Measurements from ENCODE around the gene PEF1. TPM values are rescaled to one million over a fixed set of nuclear protein-coding genes. Genes with fewer than 3 reads are reported as not detected.

PEF1 gene
- total and polyA plus RNA-seq, 2 experiments from 2014 or later = 71.3 to 97.5 TPM

GRCh38 chr1:31687601-31688000 is 42.9 kb upstream of the PEF1 start:
- DNase-seq = no peak
- Histone ChIP-seq H4K20me1 (ENCODE audit: insufficient read depth) (no peaks in the 10 kb centered on the region), H3K79me2 (ENCODE audit: insufficient read depth) (no peaks in the 10 kb centered on the region), H3K27me3 (replicated peaks; ENCODE audit: insufficient read depth) (no peaks in the 10 kb centered on the region), H3K27ac (no peak overlapping the region), H3K9me2 (ENCODE audit: insufficient read depth) (no peaks in the 10 kb centered on the region), H3K36me3 (ENCODE audit: low read depth) (peaks cover 17% of the 10 kb centered on the region; the same call in 1 of the 2 replicates), H2AFZ (no peak overlapping the region), H3K4me1 (ENCODE audit: insufficient read depth) (peaks cover 18% of the 10 kb centered on the region), H3K9ac (no peak overlapping the region), H3K4me2 (ENCODE audit: unreplicated experiment) (no peak overlapping the region), H3K4me3 (no peak overlapping the region), H3K9me3 (ENCODE audit: low read depth) (no peaks in the 10 kb centered on the region), H3F3A (ENCODE audit: insufficient read depth) (no peaks in the 10 kb centered on the region)
- no peak for TF ChIP-seq EZH2phosphoT487 (IDR thresholded peaks at IDR 0.05; ENCODE audit: insufficient read depth, low read depth)
- no peak for TF ChIP-seq EZH2 (IDR thresholded peaks at IDR 0.05; ENCODE audit: insufficient read depth, poor library complexity, severe bottlenecking)
- WGBS, 2 experiments (ENCODE audit: low coverage in 1 of 2, low lambda C conversion rate in 2 of 2, missing lambda C conversion rate in 2 of 2) = 92 to 96% methylated on average over 7 to 8 of the region's 8 CpGs
- in situ Hi-C loops (cut with MboI) = no loop called here

GRCh38 chr1:31685795-31686194 is 41.1 kb upstream of the PEF1 start:
- DNase-seq = no peak
- H3K4me3 ChIP-seq = no peak overlapping the region
- TF ChIP-seq EZH2phosphoT487 (IDR thresholded peaks at IDR 0.05; ENCODE audit: insufficient read depth, low read depth) = no peak
- no peak for TF ChIP-seq EZH2 (IDR thresholded peaks at IDR 0.05; ENCODE audit: insufficient read depth, poor library complexity, severe bottlenecking)
- H3F3A ChIP-seq (ENCODE audit: insufficient read depth) = no peaks in the 10 kb centered on the region
- H3K27me3 ChIP-seq (replicated peaks; ENCODE audit: insufficient read depth) = no peaks in the 10 kb centered on the region
- H3K79me2 ChIP-seq (ENCODE audit: insufficient read depth) = no peaks in the 10 kb centered on the region
- no peak overlapping the region for H3K9ac ChIP-seq
- no peaks in the 10 kb centered on the region for H4K20me1 ChIP-seq (ENCODE audit: insufficient read depth)
- no peak overlapping the region for H2AFZ ChIP-seq
- in situ Hi-C loops (cut with MboI) = no loop called here
- peaks cover 14% of the 10 kb centered on the region; the same call in 1 of the 2 replicates for H3K36me3 ChIP-seq (ENCODE audit: low read depth)
- no peak overlapping the region for H3K27ac ChIP-seq
- H3K4me1 ChIP-seq (ENCODE audit: insufficient read depth) = peaks cover 18% of the 10 kb centered on the region
- no peaks in the 10 kb centered on the region for H3K9me3 ChIP-seq (ENCODE audit: low read depth)
- WGBS, 2 experiments (ENCODE audit: low coverage in 1 of 2, low lambda C conversion rate in 2 of 2, missing lambda C conversion rate in 2 of 2) = 96 to 98% methylated on average over 8 of the region's 8 CpGs
- H3K4me2 ChIP-seq (ENCODE audit: unreplicated experiment) = no peak overlapping the region
- no peaks in the 10 kb centered on the region for H3K9me2 ChIP-seq (ENCODE audit: insufficient read depth)

GRCh38 chr1:31683997-31684396 is 39.3 kb upstream of the PEF1 start:
- H3K9ac ChIP-seq = no peak overlapping the region
- H3F3A ChIP-seq (ENCODE audit: insufficient read depth) = no peaks in the 10 kb centered on the region
- TF ChIP-seq EZH2 (IDR thresholded peaks at IDR 0.05; ENCODE audit: insufficient read depth, poor library complexity, severe bottlenecking) = no peak
- TF ChIP-seq EZH2phosphoT487 (IDR thresholded peaks at IDR 0.05; ENCODE audit: insufficient read depth, low read depth) = no peak
- peaks cover under 1% of the 10 kb centered on the region; the same call in 1 of the 2 replicates for H3K4me1 ChIP-seq (ENCODE audit: insufficient read depth)
- WGBS, 2 experiments (ENCODE audit: low coverage in 1 of 2, low lambda C conversion rate in 2 of 2, missing lambda C conversion rate in 2 of 2) = 91% methylated on average over 8 to 11 of the region's 11 CpGs
- no peaks in the 10 kb centered on the region for H3K9me3 ChIP-seq (ENCODE audit: low read depth)
- in situ Hi-C loops (cut with MboI) = no loop called here
- H3K27ac ChIP-seq = no peak overlapping the region
- peaks cover 14% of the 10 kb centered on the region; the same call in 1 of the 2 replicates for H3K36me3 ChIP-seq (ENCODE audit: low read depth)
- H3K4me2 ChIP-seq (ENCODE audit: unreplicated experiment) = no peak overlapping the region
- H3K4me3 ChIP-seq = no peak overlapping the region
- H4K20me1 ChIP-seq (ENCODE audit: insufficient read depth) = no peaks in the 10 kb centered on the region
- no peaks in the 10 kb centered on the region for H3K79me2 ChIP-seq (ENCODE audit: insufficient read depth)
- no peaks in the 10 kb centered on the region for H3K9me2 ChIP-seq (ENCODE audit: insufficient read depth)
- no peak overlapping the region for H2AFZ ChIP-seq
- no peak for DNase-seq
- no peaks in the 10 kb centered on the region for H3K27me3 ChIP-seq (replicated peaks; ENCODE audit: insufficient read depth)

- in situ Hi-C loops (cut with MboI) = no loop called here
- 72 to 74% methylated on average over 9 of the region's 9 CpGs for WGBS, 2 experiments (ENCODE audit: low coverage in 1 of 2, low lambda C conversion rate in 2 of 2, missing lambda C conversion rate in 2 of 2)
- Histone ChIP-seq H3K9ac (no peak overlapping the region), H3K4me3 (no peak overlapping the region), H3K4me2 (ENCODE audit: unreplicated experiment) (no peak overlapping the region), H3K4me1 (ENCODE audit: insufficient read depth) (no peaks in the 10 kb centered on the region), H3F3A (ENCODE audit: insufficient read depth) (no peaks in the 10 kb centered on the region), H2AFZ (no peak overlapping the region), H3K27ac (no peak overlapping the region), H3K9me2 (ENCODE audit: insufficient read depth) (no peaks in the 10 kb centered on the region), H4K20me1 (ENCODE audit: insufficient read depth) (no peaks in the 10 kb centered on the region), H3K27me3 (replicated peaks; ENCODE audit: insufficient read depth) (no peaks in the 10 kb centered on the region), H3K79me2 (ENCODE audit: insufficient read depth) (no peaks in the 10 kb centered on the region), H3K36me3 (ENCODE audit: low read depth) (peaks cover 10% of the 10 kb centered on the region; the same call in 1 of the 2 replicates), H3K9me3 (ENCODE audit: low read depth) (no peaks in the 10 kb centered on the region)
- DNase-seq = no peak
- TF ChIP-seq EZH2phosphoT487 (IDR thresholded peaks at IDR 0.05; ENCODE audit: insufficient read depth, low read depth) (no peak), EZH2 (IDR thresholded peaks at IDR 0.05; ENCODE audit: insufficient read depth, poor library complexity, severe bottlenecking) (no peak)
These were observed 36.7 kb upstream of the PEF1 start for GRCh38 chr1:31681415-31681814.
